ENCODE data around the gene PLA2G4A. TPM values are rescaled to one million over a fixed set of nuclear protein-coding genes. Genes with fewer than 3 reads are reported as not detected.

The PLA2G4A gene
- total RNA-seq, 1 experiment from 2014 or later = 0.39 TPM

- Histone ChIP-seq H4K20me1 (ENCODE audit: control insufficient read depth, insufficient read depth, insufficient read length) (no peaks in the 10 kb centered on the region), H4K91ac (ENCODE audit: insufficient read length, low read depth, low read length) (no peak overlapping the region), H2BK20ac (ENCODE audit: low read depth, low read length, poor library complexity, severe bottlenecking) (no peak overlapping the region), H3K27me3 (ENCODE audit: insufficient read depth, low read length) (no peaks in the 10 kb centered on the region), H3K14ac (ENCODE audit: insufficient read depth, low read length) (no peak overlapping the region), H3K56ac (ENCODE audit: insufficient read length, low read depth, low read length) (no peak overlapping the region), H4K5ac (ENCODE audit: insufficient read length, low read depth, low read length) (no peak overlapping the region), H3K4ac (ENCODE audit: low read depth, low read length) (no peak overlapping the region), H2BK15ac (ENCODE audit: low read depth, low read length) (no peak overlapping the region), H3T11ph (ENCODE audit: low read length) (no peak overlapping the region), H3K9me3 (ENCODE audit: control insufficient read depth, low read depth, low read length) (no peaks in the 10 kb centered on the region), H3K23ac (ENCODE audit: insufficient read length, low read depth, low read length) (no peak overlapping the region), H3K23me2 (ENCODE audit: insufficient read length, low read depth, low read length, poor library complexity, severe bottlenecking) (no peaks in the 10 kb centered on the region), H3K4me1 (ENCODE audit: insufficient read depth, low read length) (no peaks in the 10 kb centered on the region), H2BK5ac (ENCODE audit: insufficient read length, low read length) (no peak overlapping the region), H3K79me1 (ENCODE audit: insufficient read depth, low read depth, low read length, poor library complexity, severe bottlenecking) (no peaks in the 10 kb centered on the region), H2AFZ (ENCODE audit: low read length) (no peak overlapping the region), H3K9ac (ENCODE audit: extremely low read depth, insufficient read length, low read length) (no peak overlapping the region), H2AK5ac (ENCODE audit: insufficient read length, low read length) (no peak overlapping the region), H3K18ac (ENCODE audit: insufficient read length, low read depth, low read length) (no peak overlapping the region), H3K27ac (ENCODE audit: insufficient read length, low read depth, low read length) (no peak overlapping the region), H2BK12ac (ENCODE audit: insufficient read length, low read depth, low read length) (no peak overlapping the region), H4K8ac (replicated peaks; ENCODE audit: insufficient read length, low read depth, low read length) (no peak overlapping the region), H3K4me2 (ENCODE audit: insufficient read depth, insufficient read length, low read length) (no peak overlapping the region), H3K79me2 (ENCODE audit: insufficient read depth, low read length) (0 out of 2 replicates have a peak, but pooled peaks cover 2% of the 10 kb centered on the region), H2BK120ac (ENCODE audit: low read depth, low read length, poor library complexity, severe bottlenecking) (no peak overlapping the region)
- no CpG with 5 or more reads among the region's 3 CpGs for WGBS (ENCODE audit: extremely low coverage, insufficient read length, low lambda C conversion rate)
- Mint-ChIP-seq H3K9me3 (no peaks in the 10 kb centered on the region), H3K4me1 (no peaks in the 10 kb centered on the region; a peak in 1 of 4 replicates), H3K27ac (no peak overlapping the region), H3K36me3 (ENCODE audit: insufficient read depth in 1 of 3, low read depth in 3 of 3) (no peaks in the 10 kb centered on the region; a peak in 1 of 7 replicates), H3K27me3 (ENCODE audit: low read depth) (no peaks in the 10 kb centered on the region), H3K4me3 (no peak overlapping the region)
- DNase-seq = no peak
- no peak for TF ChIP-seq CTCF (conservative IDR thresholded peaks at IDR 0.05)
Observed at GRCh38 chr1:186841599-186841998, 12.8 kb downstream of the PLA2G4A start.
